BLaER1 (cell line): Measurements from ENCODE around the gene PARP16.

ENCODE experiments used
- H3K27ac ChIP-seq: shearing (Covaris generic); formaldehyde crosslinking; 2 replicates; pipeline ENCODE4 v1.8.1; 2022
- H3K27me3 ChIP-seq: shearing (Covaris generic); formaldehyde crosslinking; 2 replicates; pipeline ENCODE4 v1.8.1; 2022
- H3K36me3 ChIP-seq: shearing (Covaris generic); formaldehyde crosslinking; 2 replicates; pipeline ENCODE4 v1.8.1; 2022
- H3K4me1 ChIP-seq: shearing (Covaris generic); formaldehyde crosslinking; 2 replicates; pipeline ENCODE4 v1.8.1; 2022
- H3K4me2 ChIP-seq: shearing (Covaris generic); formaldehyde crosslinking; 2 replicates; pipeline ENCODE4 v1.8.1; 2022
- H3K4me3 ChIP-seq: shearing (Covaris generic); formaldehyde crosslinking; 2 replicates; pipeline ENCODE4 v1.8.1; 2022
- H3K9ac ChIP-seq: shearing (Covaris generic); formaldehyde crosslinking; 2 replicates; pipeline ENCODE4 v1.8.1; 2022
- H3K9me3 ChIP-seq: shearing (Covaris generic); formaldehyde crosslinking; 2 replicates; pipeline ENCODE4 v1.8.1; 2022
- H4K20me1 ChIP-seq: shearing (Covaris generic); formaldehyde crosslinking; 2 replicates; pipeline ENCODE4 v1.8.1; 2022
- Cebpa-rat ChIP-seq: shearing (Covaris generic); IDR thresholded peaks from 2 replicates; pipeline ENCODE4 v1.8.1; 2022

PARP16 gene

DNA sequence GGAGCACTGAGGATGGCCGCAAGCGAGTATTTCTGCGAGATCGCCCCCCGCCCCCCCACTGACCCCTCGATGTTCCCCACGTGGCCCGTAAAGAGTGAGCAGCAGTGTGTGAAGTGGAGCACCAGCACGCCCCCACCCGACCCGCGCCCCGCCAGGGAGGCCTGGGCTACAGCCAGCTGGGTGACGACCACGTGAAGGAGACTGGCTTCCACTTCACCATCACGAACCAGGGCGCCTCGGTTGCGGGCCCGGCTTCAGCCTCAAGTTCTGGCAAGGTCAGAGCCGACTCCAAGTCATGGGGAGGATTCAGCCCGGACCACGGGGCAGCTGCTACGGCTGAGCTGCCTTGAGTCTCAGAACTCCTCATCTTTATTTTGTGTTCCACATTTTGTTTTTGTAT lies 15.4 kb upstream of the PARP16 start:
- Histone ChIP-seq H3K27me3 (no peaks in the 10 kb centered on the region), H3K4me2 (peak overlapping the region; percentile 28; the same call in 1 of the 2 replicates), H4K20me1 (no peaks in the 10 kb centered on the region), H3K36me3 (no peaks in the 10 kb centered on the region), H3K9ac (no peak overlapping the region), H3K4me3 (no peak overlapping the region), H3K4me1 (peaks cover 64% of the 10 kb centered on the region), H3K9me3 (peaks cover 6% of the 10 kb centered on the region; the same call in 1 of the 2 replicates), H3K27ac (peak overlapping the region; percentile 59; the same call in 1 of the 2 replicates)
- no peak for TF ChIP-seq Cebpa-rat

DNA sequence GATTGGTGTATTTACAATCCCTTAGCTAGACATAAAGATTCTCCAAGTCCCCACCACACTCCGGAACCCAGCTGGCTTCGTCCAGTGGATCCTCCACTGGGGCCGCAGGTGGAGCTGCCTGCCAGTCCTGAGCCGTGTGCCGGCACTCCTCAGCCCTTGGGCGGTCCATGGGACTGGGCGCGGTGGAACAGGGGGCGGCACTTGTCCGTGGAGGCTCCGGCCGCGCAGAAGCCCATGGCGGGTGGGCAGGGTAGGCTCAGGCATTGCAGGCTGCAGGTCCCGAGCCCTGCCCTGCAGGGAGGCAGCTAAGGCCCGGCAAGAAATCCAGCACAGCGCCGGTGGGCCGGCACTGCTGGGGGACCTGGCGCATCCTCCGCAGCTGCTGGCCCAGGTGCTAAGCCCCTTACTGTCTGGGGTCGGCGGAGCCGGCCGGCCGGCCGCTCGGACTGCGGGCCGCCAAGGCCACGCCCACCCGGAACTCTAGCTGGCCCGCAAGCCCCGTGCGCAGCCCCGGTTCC lies 14.3 kb upstream of the PARP16 start:
- no peak for TF ChIP-seq Cebpa-rat
- Histone ChIP-seq H3K27me3 (no peaks in the 10 kb centered on the region), H3K9me3 (peaks cover 6% of the 10 kb centered on the region; the same call in 1 of the 2 replicates), H3K4me2 (no peak overlapping the region), H4K20me1 (no peaks in the 10 kb centered on the region), H3K4me1 (peaks cover 63% of the 10 kb centered on the region), H3K4me3 (no peak overlapping the region), H3K27ac (no peak overlapping the region), H3K9ac (no peak overlapping the region), H3K36me3 (no peaks in the 10 kb centered on the region)

DNA sequence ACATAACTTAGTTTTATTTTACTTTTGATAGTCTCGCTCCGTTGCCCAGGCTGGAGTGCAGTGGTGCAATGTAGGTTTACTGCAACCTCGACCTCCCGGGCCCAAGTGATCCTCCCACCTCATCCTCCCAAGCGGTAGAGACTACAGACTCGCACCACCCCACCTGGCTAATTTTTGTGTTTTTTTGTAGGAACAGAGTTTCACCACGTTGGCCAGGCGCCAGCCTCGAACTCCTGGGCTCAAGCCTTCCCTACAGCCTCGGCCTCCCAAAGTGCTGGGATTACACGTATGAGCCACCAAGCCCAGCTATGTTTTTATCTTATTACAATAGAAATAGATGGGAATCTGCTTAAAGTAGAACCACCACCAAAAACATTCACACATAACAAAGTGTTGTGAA lies 12.0 kb upstream of the PARP16 start:
- H3K9ac ChIP-seq = 0 out of 2 replicates have a peak overlapping the region, but pooled peaks have one; percentile 24

DNA sequence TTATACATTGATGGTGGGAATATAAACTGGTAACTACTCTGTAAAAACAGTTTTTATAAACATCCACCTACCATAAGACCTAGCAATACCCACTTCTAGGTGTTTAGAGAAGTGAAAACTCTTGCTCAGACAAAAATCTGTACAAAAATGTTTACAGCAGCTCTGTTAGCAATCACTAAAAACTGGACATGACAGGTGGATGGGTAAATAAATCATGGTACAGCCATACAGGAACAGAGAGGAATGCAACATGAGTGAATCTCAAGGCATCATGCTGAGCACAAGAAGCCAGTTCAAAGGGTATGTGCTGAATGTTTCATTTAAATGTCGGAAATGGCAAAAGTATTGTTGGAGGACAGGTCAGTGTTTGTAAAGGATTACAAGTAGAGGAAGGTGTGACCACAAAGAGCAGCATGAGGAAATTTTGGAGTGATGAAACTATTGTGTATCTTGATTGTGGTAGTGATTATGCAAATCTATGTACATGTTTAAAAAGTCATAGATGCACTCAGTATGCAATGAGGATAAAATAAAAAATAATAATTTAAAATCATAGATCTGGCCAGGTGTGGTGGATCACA lies 6.3 kb upstream of the PARP16 start:
- no peaks in the 10 kb centered on the region for H3K9me3 ChIP-seq

More for the DNA sequence above, 12.0 kb upstream of the PARP16 start:
- no peaks in the 10 kb centered on the region for H3K36me3 ChIP-seq
- peaks cover 6% of the 10 kb centered on the region; the same call in 1 of the 2 replicates for H3K9me3 ChIP-seq
- no peaks in the 10 kb centered on the region for H4K20me1 ChIP-seq
- H3K27ac ChIP-seq = no peak overlapping the region
- peak overlapping the region; percentile 22; the same call in 1 of the 2 replicates for H3K4me2 ChIP-seq
- no peak for TF ChIP-seq Cebpa-rat
- no peaks in the 10 kb centered on the region for H3K27me3 ChIP-seq
- H3K4me3 ChIP-seq = no peak overlapping the region
- peaks cover 50% of the 10 kb centered on the region for H3K4me1 ChIP-seq

DNA sequence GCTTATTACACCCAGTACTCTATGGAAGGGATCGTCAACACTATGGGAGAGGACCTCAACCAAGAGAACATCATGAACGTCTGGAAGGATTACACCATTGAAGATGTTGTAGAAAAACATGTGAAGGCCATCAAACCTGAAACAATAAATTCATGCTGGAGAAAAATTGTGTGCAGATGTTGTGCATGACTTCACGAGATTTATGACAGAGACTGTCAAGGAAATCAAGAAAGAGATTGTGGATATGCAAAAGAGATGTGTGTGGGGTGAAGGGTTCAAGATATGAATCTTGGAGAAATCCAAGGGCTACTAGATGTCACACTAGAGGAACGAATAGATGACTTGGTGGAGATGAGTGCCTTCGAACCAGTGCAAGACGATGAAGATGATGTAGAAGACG lies 3.5 kb upstream of the PARP16 start:
- no peak overlapping the region for H3K9ac ChIP-seq
- H4K20me1 ChIP-seq = no peaks in the 10 kb centered on the region
- no peak overlapping the region for H3K4me2 ChIP-seq
- no peaks in the 10 kb centered on the region for H3K27me3 ChIP-seq
- no peak overlapping the region for H3K4me3 ChIP-seq
- H3K9me3 ChIP-seq = no peaks in the 10 kb centered on the region
- peaks cover 20% of the 10 kb centered on the region for H3K4me1 ChIP-seq
- H3K36me3 ChIP-seq = no peaks in the 10 kb centered on the region
- no peak overlapping the region for H3K27ac ChIP-seq
- no peak for TF ChIP-seq Cebpa-rat

More for the DNA sequence above, 6.3 kb upstream of the PARP16 start:
- Histone ChIP-seq H4K20me1 (no peaks in the 10 kb centered on the region), H3K36me3 (no peaks in the 10 kb centered on the region), H3K27me3 (no peaks in the 10 kb centered on the region), H3K4me3 (no peak overlapping the region), H3K27ac (no peak overlapping the region), H3K4me2 (no peak overlapping the region), H3K4me1 (peaks cover 18% of the 10 kb centered on the region), H3K9ac (no peak overlapping the region)
- no peak for TF ChIP-seq Cebpa-rat

DNA sequence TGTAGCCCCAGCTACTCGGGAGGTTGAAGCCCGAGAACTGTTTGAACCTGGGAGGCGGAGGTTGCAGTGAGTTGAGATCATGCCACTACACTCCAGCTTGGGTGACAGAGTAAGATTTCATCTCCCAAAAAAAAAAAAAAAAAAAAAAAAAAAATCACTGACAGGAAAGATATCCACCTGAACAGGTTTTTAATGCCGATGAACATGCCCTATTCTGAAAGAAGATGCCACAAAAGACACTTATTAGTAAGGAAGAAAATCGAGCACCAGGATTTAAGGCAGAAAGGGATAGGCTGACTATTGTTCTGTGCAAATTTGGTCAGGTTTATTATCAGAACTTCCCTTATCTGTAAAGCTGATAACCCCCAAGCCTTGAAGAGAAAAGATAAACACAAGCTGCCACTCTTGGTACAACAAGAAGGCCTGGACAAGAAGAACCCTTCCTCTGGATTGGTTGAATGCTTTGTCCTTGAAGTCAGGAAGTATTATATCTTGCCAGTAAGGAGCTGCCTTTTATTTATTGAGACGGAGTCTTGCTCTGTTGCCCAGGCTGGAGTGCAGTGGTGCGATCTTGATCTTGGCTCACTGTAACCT lies 2.7 kb upstream of the PARP16 start:
- Histone ChIP-seq H3K4me2 (no peak overlapping the region), H3K4me1 (peaks cover 29% of the 10 kb centered on the region), H3K27me3 (no peaks in the 10 kb centered on the region), H4K20me1 (no peaks in the 10 kb centered on the region), H3K9ac (no peak overlapping the region), H3K36me3 (no peaks in the 10 kb centered on the region), H3K4me3 (no peak overlapping the region), H3K9me3 (no peaks in the 10 kb centered on the region), H3K27ac (no peak overlapping the region)
- TF ChIP-seq Cebpa-rat = no peak

DNA sequence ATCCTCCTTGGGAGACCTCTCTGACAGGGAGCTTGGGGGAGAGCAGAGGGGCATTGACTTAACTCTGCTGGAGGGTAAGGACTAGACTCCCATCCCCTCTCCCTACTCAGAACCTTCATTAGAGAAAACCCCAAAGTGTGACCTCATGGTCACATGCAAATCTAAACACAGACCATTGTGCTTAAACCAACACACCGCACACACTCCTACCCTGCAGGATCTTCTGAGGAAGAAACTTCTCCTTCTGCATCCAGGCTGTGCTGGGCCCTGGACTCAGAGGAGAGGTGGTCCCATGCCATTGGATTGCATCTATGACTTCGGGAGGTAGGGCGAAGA lies 805 bp upstream of the PARP16 start:
- peak overlapping the region; percentile 85 for H3K4me3 ChIP-seq

DNA sequence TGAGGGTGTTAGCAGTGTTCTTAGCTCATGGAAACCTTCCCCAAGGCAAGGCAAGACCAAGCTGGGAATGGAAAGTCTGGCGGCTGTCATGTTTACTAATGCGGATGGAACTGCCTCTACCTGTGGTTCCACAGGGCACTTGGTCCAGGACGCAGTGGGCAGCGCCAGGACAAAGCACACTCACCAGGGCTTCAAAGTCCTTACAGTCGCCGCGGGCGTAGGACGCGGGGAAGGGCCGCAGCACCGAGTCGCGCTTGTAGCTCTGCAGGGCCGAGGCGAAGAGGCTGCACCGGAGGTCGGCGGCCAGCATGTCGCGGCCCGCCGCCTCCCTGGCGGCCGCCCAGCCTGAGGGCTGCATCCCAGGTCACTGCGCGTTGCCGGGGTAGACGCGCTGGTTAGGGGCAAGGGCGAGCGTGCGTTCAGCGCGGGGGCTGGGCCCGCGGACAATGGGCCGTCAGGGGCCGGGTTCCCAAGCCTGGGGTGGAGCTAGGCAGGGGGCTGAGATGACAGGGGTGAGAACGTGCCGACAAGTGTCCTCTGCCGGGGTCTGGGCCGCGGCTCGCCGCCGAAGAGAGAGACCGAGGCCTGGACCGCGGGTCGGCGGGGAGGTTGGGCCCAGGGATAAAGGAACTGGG lies 497 bp downstream of the PARP16 start:
- TF ChIP-seq Cebpa-rat = no peak
- Histone ChIP-seq H3K4me2 (peak overlapping the region; percentile 96), H3K4me3 (peak overlapping the region; percentile 85), H3K27ac (peak overlapping the region; percentile 94), H3K9me3 (no peaks in the 10 kb centered on the region), H3K27me3 (no peaks in the 10 kb centered on the region), H3K9ac (peak overlapping the region; percentile 92), H3K4me1 (peaks cover 44% of the 10 kb centered on the region), H4K20me1 (peaks cover 5% of the 10 kb centered on the region; the same call in 1 of the 2 replicates), H3K36me3 (peaks cover 22% of the 10 kb centered on the region)

More for the DNA sequence above, 805 bp upstream of the PARP16 start:
- Histone ChIP-seq H3K4me2 (peak overlapping the region; percentile 96), H3K27ac (peak overlapping the region; percentile 74), H3K9ac (peak overlapping the region; percentile 92), H4K20me1 (no peaks in the 10 kb centered on the region), H3K36me3 (peaks cover 14% of the 10 kb centered on the region), H3K27me3 (no peaks in the 10 kb centered on the region), H3K9me3 (no peaks in the 10 kb centered on the region), H3K4me1 (peaks cover 44% of the 10 kb centered on the region)
- TF ChIP-seq Cebpa-rat = no peak

DNA sequence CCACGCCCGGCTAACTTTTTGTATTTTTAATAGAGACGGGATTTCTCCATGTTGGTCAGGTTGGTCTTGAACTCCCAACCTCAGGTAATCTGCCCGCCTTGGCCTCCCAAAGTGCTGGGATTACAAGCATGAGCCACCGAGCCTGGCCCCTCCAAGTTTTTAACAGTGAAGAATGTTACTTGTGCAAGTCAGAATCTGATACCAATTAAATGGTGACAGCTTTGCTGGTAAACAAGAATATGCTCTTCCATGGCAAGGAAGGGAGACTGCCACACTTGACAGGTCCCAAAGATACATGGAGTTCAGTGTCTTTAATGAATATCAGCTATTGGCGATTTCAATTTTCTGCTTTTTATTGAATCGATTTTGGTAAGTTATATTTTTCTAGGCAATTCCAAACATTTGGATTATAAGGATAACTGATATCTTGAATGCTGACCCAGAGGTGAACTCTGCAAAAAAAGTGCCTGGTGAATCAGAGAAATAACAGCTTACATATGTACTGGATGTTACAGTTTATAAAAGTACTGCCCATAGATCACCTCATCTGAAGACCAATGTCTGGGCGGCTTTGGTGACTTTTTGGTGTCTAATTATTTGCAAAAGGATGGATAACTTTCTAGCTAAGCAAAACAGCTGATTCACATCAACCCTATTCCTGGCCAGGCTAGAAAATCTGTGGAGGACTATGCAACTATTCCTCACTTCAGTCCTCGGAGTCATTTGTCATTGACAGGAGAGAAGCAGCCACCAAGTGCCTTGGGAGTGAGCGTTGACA lies 1.2 kb downstream of the PARP16 start:
- H3K4me2 ChIP-seq = peak overlapping the region; percentile 96
- H3K4me1 ChIP-seq = peaks cover 44% of the 10 kb centered on the region
- peaks cover 5% of the 10 kb centered on the region; the same call in 1 of the 2 replicates for H4K20me1 ChIP-seq
- peaks cover 29% of the 10 kb centered on the region for H3K36me3 ChIP-seq
- H3K27ac ChIP-seq = peak overlapping the region; percentile 94
- H3K27me3 ChIP-seq = no peaks in the 10 kb centered on the region
- no peak for TF ChIP-seq Cebpa-rat
- peak overlapping the region; percentile 85 for H3K4me3 ChIP-seq
- H3K9ac ChIP-seq = peak overlapping the region; percentile 92
- no peaks in the 10 kb centered on the region for H3K9me3 ChIP-seq
